IMR-90 (cell line): ENCODE results near the gene LAMB2.

Source experiments
- BHLHE40 ChIP-seq: fragments of 150-350 bp; IDR thresholded peaks from 2 replicates; pipeline ENCODE4 v1.6.1; 2016; ENCODE audit warnings: mild to moderate bottlenecking, low read depth, low read length
- CEBPB ChIP-seq: IDR thresholded peaks from 2 replicates; pipeline ENCODE4 v1.6.1; 2012; ENCODE audit warnings: low read depth, low read length, improper control_type of control experiment
- CHD1 ChIP-seq: IDR thresholded peaks from 2 replicates; pipeline ENCODE4 v1.6.1; 2012; ENCODE audit warnings: low read depth, low read length, improper control_type of control experiment
- CTCF ChIP-seq: conservative IDR thresholded peaks from 2 replicates; pipeline ENCODE4 v1.5.1; 2012; ENCODE audit warnings: mild to moderate bottlenecking, low read depth, low read length, improper control_type of control experiment
- ELK1 ChIP-seq: fragments of 150-350 bp; IDR thresholded peaks from 2 replicates; pipeline ENCODE4 v1.6.1; 2016; ENCODE audit warnings: low read depth, mild to moderate bottlenecking, low read length, moderate library complexity, borderline replicate concordance
- MAFK ChIP-seq: IDR thresholded peaks from 2 replicates; pipeline ENCODE4 v1.6.1; 2012; ENCODE audit warnings: low read depth, low read length, improper control_type of control experiment
- MAZ ChIP-seq: IDR thresholded peaks from 2 replicates; pipeline ENCODE4 v1.6.1; 2012; ENCODE audit warnings: low read depth, mild to moderate bottlenecking, low read length, improper control_type of control experiment, moderate library complexity, borderline replicate concordance
- MXI1 ChIP-seq: IDR thresholded peaks from 2 replicates; pipeline ENCODE4 v1.6.1; 2012; ENCODE audit warnings: low read depth, mild to moderate bottlenecking, low read length, moderate library complexity, borderline replicate concordance
- POLR2A ChIP-seq: IDR thresholded peaks from 2 replicates; pipeline ENCODE4 v1.6.1; 2012; ENCODE audit warnings: mild to moderate bottlenecking, low read depth, low read length
- RAD21 ChIP-seq: IDR thresholded peaks from 2 replicates; pipeline ENCODE4 v1.6.1; 2012; ENCODE audit warnings: low read length, improper control_type of control experiment
- RCOR1 ChIP-seq: IDR thresholded peaks from 2 replicates; pipeline ENCODE4 v1.6.1; 2012; ENCODE audit warnings: mild to moderate bottlenecking, low read length, improper control_type of control experiment; ENCODE audit not compliant: insufficient replicate concordance
- RFX5 ChIP-seq: IDR thresholded peaks from 2 replicates; pipeline ENCODE4 v1.8.0; 2012; ENCODE audit warnings: low read depth, mild to moderate bottlenecking, low read length, moderate library complexity
- SMC3 ChIP-seq: fragments of 150-350 bp; IDR thresholded peaks from 2 replicates; pipeline ENCODE4 v1.6.1; 2016; ENCODE audit warnings: low read depth, mild to moderate bottlenecking, antibody characterized with exemption, low read length, moderate library complexity
- USF2 ChIP-seq: fragments of 150-350 bp; IDR thresholded peaks from 2 replicates; pipeline ENCODE4 v1.6.1; 2017; ENCODE audit warnings: mild to moderate bottlenecking, antibody characterized with exemption, low read length, low read depth

GRCh38 chr3:49111347-49111746 is 21.5 kb downstream of the LAMB2 start:
- TF ChIP-seq CTCF: no peak
- no peak for TF ChIP-seq POLR2A
- no peak for TF ChIP-seq MAZ
- TF ChIP-seq BHLHE40: no peak
- TF ChIP-seq MXI1: no peak
- no peak for TF ChIP-seq USF2
- no peak for TF ChIP-seq SMC3
- TF ChIP-seq RFX5: no peak
- TF ChIP-seq ELK1: no peak
- TF ChIP-seq CEBPB: no peak
- TF ChIP-seq MAFK: no peak
- no peak for TF ChIP-seq RAD21
- no peak for TF ChIP-seq RCOR1
- no peak for TF ChIP-seq CHD1
